Activated T-helper 1 cell treated with anti-CD3 and anti-CD28 coated beads, Interleukin-12 subunit alpha, Interleukin-12 subunit beta, Interleukin-2, Interleukin-4 antibody, amounts not matched to agents 30 ng/mL and 10 ng/mL and 1 ng/mL, durations not matched to agents 14 hours and 24 hours and 36 hours (primary cell): ENCODE measurements around the gene FADS6. TPM values are rescaled to one million over a fixed set of nuclear protein-coding genes. Genes with fewer than 3 reads are reported as not detected.

ENCODE experiments used
- DNase-seq: peaks from one replicate; pipeline ENCODE4 v3.0.0; 2021; ENCODE audit warnings: low spot score
- H3K27ac Mint-ChIP-seq: one replicate; pipeline ENCODE4 v1.8.0; 2021; ENCODE audit warnings: mild to moderate bottlenecking, mixed read lengths
- H3K27me3 Mint-ChIP-seq: one replicate; pipeline ENCODE4 v1.8.0; 2022; ENCODE audit warnings: mild to moderate bottlenecking, moderate library complexity, mixed read lengths; ENCODE audit not compliant: insufficient read depth
- H3K36me3 Mint-ChIP-seq: one replicate; pipeline ENCODE4 v1.8.0; 2021; ENCODE audit warnings: low read depth, mixed read lengths
- H3K4me1 Mint-ChIP-seq: one replicate; pipeline ENCODE4 v1.8.0; 2021; ENCODE audit warnings: low read depth, mixed read lengths
- H3K4me3 Mint-ChIP-seq: one replicate; pipeline ENCODE4 v1.8.0; 2021; ENCODE audit warnings: mild to moderate bottlenecking, moderate library complexity, mixed read lengths
- H3K9me3 Mint-ChIP-seq: one replicate; pipeline ENCODE4 v1.8.0; 2021; ENCODE audit warnings: mixed read lengths
- intact Hi-C: fragments of 100-400 bp; cut with micrococcal nuclease; formaldehyde crosslinking; loops from one replicate; pipeline ENCODE4 v1.15.1; 2024
- total RNA-seq: library from RNA; stranded (reverse); gene quantifications from 2 replicates; pipeline ENCODE4 v1.2.3, GENCODE V29; 2022

Gene FADS6, protein sequence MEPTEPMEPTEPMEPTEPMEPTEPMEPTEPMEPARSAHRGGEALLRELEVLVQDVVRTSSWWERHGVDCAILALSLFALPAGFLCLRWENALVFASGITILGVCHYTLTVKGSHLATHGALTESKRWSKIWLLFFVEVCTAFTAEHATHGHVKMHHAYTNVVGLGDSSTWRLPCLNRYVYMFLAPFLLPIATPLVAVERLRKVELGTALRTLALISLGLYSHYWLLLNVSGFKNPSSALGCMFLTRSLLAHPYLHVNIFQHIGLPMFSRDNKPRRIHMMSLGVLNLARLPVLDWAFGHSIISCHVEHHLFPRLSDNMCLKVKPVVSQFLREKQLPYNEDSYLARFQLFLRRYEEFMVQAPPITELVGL
- not detected in 2 replicates for total RNA-seq

DNA sequence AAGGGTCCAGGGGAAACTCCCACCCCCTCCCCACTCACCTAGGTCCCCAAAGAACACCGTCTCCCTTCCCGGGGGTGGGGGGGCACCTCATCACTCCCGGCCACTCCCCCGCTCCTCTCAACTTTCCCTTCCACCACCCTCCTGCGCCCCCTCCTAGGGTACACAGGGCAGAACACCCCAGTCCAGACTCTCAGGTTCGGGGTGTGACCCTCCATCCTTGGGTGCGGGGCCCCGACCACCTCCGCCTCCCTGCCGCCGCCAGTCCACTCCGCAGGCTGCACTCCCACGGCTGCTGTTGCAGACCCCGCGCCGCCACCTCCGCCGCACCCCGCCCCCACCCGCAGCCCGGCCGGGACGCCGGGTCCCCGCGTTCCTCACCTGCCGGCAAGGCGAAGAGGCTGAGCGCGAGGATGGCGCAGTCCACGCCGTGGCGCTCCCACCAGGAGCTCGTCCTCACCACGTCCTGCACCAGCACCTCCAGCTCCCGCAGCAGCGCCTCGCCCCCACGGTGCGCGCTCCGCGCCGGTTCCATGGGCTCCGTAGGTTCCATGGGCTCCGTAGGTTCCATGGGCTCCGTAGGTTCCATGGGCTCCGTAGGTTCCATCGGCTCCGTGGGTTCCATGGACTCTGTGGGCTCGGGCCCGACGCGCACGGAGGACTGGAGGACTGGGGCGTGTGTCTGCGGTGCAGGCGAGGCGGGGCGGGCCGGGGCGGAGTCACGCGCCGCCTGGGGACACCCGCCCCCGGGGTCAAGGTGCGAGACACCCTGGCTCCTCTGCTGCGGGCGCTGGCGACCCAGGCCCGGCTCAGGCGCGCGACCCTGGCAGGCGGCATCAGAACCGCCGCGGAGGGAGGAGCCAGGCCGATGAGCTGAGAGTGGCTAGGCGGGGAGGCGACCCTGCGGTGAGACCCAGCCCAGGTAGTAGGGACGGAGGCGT, at the start of gene FADS6:
TSS of gene FADS6 (minus strand) at position 660 of the 938 bp plus-strand sequence. CDS start at position 622, 38 bp downstream.
- DNase-seq, result no peak
- H3K9me3 Mint-ChIP-seq, result no peaks in the 10 kb centered on the region
- H3K4me1 Mint-ChIP-seq, result no peaks in the 10 kb centered on the region
- no peak within 1 kb of the TSS for H3K27ac Mint-ChIP-seq
- H3K4me3 Mint-ChIP-seq, result no peak within 1 kb of the TSS
- H3K27me3 Mint-ChIP-seq, result peaks cover 44% of the 10 kb centered on the region
- intact Hi-C loops, result no loop called here
- no peaks in the 10 kb centered on the region for H3K36me3 Mint-ChIP-seq

DNA sequence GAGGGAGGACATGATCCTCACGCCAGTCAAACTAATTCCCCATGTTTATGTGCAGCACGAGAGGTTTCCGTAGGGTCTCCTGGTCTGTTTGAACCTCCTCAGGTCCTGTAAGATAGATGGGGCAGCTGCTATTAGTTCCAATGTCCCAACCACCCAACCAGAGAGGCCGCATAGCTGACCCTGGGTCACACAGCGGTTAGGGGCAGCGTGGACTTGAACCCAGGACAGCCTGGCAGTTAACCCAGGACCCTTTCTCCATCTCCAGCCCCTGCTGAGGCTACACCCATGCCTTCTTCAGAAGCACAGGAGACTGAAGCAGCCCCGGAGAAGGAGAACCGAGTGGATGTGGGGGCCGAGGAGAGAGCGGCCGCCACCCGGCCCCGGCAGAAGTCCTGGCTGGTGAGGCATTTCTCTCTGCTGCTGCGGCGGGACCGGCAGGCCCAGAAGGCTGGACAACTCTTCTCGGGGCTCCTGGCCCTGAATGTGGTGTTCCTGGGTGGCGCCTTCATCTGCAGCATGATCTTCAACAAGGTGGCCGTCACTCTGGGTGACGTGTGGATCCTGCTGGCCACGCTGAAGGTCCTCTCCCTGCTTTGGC, 47.8 kb upstream of the FADS6 start:
- H3K4me3 Mint-ChIP-seq, result no peak overlapping the region
- H3K9me3 Mint-ChIP-seq, result no peaks in the 10 kb centered on the region
- DNase-seq, result no peak
- H3K27me3 Mint-ChIP-seq, result peaks cover 37% of the 10 kb centered on the region
- no peak overlapping the region for H3K27ac Mint-ChIP-seq
- H3K4me1 Mint-ChIP-seq, result no peaks in the 10 kb centered on the region
- intact Hi-C loops, result no loop called here
- no peaks in the 10 kb centered on the region for H3K36me3 Mint-ChIP-seq

DNA sequence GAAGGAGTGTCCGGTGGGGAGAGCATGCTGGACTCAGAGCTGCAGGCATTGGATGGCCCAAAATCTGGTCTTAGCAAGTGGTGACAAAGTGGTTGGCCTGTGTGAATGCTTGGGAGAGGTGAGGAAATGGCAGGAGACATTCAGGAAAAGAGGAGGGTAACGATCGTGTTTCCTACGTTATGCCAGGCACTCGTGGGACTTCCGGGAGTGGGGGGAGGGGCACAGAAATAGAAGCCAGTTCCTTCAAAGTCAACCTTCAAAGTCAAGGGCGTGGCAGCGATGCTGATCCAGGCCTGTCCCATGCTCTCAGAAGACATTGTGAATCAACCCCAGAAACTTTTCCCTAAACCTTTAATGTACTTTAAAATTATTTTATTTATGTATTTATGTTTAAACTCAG, 46.1 kb upstream of the FADS6 start:
- no peaks in the 10 kb centered on the region for H3K9me3 Mint-ChIP-seq

DNA sequence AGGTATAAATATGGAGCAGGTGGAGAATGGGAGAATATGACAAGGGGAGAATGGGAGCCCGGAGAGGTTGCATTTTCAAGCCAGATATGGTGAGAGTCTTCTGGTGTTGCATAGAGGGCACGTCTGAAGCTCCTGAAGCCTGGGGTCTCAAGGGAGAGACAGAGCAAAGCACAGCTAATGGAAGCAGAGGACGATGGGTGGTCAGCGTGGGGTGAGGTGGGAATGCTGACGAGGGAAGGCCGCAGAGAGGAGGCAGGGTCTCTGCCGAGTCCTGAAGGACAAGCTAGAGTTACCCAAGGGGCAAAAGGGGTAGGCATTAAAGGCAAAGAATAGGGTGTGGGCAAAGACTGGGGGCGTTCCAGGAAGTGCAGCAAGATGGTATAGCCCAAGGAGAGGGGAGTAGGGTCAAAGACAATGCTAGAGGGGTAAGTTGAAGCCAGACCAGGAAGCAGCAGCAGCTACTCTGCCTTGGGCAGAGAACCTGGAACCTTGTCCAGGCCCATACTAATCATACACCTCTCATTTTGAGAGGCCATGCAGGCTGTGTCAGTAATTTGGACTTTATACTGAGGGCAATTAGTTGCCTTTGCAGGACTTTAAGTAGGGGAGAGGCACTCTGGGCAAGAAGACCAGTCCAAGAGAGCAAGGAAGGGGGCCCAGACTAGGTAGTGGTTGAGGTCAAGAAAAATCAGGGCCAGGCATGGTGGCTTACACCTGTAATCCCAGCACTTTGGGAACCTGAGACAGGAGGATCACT, 44.9 kb upstream of the FADS6 start:
- intact Hi-C loops, result no loop called here
- H3K4me1 Mint-ChIP-seq, result no peaks in the 10 kb centered on the region
- no peak for DNase-seq
- H3K36me3 Mint-ChIP-seq, result no peaks in the 10 kb centered on the region
- peaks cover 41% of the 10 kb centered on the region for H3K27me3 Mint-ChIP-seq
- no peak overlapping the region for H3K4me3 Mint-ChIP-seq
- no peaks in the 10 kb centered on the region for H3K9me3 Mint-ChIP-seq
- H3K27ac Mint-ChIP-seq, result no peak overlapping the region

More for the DNA sequence above, 46.1 kb upstream of the FADS6 start:
- Mint-ChIP-seq H3K27me3 (peaks cover 34% of the 10 kb centered on the region), H3K4me3 (no peak overlapping the region), H3K36me3 (no peaks in the 10 kb centered on the region), H3K4me1 (no peaks in the 10 kb centered on the region), H3K27ac (no peak overlapping the region)
- no peak for DNase-seq
- intact Hi-C loops, result no loop called here

DNA sequence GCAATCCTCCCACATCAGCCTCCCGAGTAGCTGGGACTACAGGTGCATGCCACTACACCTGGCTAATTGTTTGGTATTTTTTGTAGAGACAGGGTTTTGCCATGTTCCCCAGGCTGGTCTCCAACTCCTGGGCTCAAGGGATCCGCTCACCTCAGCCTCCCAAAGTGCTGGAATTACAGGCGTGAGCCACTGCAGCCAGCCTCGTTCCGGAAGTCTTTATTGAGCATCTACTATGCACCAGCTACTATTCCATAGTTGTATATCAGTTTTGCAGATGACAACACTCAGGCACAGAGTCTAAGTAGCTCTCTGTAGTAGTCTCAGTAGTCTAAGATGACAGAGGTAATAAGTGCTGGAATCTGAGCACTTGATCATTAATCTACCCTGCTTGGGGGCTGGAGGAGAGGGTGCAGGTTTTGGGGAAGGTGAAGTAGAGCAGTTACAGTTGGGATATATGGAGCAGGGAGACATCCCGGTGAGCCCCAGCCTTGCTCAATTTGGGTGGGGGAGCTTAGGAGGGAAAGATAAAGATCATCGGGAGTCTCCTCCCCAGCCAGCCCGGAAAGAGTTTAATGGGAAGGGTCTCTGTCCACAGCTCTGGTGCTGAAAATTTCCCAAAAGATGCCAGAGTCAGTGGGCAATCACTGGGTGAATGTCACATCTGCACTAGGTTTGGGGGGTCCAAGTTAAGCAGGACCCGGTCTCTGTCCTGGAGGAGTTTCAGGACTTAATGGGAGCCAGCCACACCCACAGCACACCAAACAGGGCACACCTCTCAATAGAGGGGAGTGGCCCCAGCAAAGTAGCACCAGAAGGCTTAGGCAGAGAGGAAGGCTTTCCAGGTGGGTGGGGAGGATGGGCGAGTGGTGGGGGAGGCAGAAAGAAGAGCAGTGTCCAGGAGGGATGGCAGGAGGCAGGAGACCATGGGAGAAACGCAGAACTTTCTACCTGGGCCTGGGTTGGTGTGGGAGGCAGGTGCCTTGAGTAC, 43.9 kb upstream of the FADS6 start:
- Mint-ChIP-seq H3K36me3 (no peaks in the 10 kb centered on the region), H3K4me1 (no peaks in the 10 kb centered on the region), H3K9me3 (no peaks in the 10 kb centered on the region), H3K27me3 (peaks cover 49% of the 10 kb centered on the region), H3K4me3 (no peak overlapping the region), H3K27ac (no peak overlapping the region)
- intact Hi-C loops, result no loop called here
- no peak for DNase-seq

DNA sequence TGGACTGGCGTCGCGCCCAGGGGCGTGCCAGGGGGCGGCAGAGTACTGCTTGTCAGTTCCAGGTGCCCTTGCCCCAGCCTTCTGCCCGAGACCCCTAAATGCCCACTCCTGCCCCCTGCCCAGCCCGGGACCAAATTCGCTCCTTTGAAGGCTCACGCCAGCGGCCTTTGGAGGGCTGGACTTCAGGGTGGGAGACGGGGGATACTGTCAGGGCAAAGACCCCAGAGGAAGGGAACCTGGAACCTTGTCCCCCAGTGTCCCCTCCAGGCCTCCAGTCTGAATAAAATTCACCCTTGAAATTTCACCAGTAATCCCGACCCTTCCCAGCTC, 43.0 kb upstream of the FADS6 start:
- Mint-ChIP-seq H3K27me3 (peaks cover 51% of the 10 kb centered on the region), H3K36me3 (no peaks in the 10 kb centered on the region), H3K27ac (no peak overlapping the region), H3K4me1 (no peaks in the 10 kb centered on the region), H3K4me3 (no peak overlapping the region), H3K9me3 (no peaks in the 10 kb centered on the region)
- intact Hi-C loops, result no loop called here
- no peak for DNase-seq

DNA sequence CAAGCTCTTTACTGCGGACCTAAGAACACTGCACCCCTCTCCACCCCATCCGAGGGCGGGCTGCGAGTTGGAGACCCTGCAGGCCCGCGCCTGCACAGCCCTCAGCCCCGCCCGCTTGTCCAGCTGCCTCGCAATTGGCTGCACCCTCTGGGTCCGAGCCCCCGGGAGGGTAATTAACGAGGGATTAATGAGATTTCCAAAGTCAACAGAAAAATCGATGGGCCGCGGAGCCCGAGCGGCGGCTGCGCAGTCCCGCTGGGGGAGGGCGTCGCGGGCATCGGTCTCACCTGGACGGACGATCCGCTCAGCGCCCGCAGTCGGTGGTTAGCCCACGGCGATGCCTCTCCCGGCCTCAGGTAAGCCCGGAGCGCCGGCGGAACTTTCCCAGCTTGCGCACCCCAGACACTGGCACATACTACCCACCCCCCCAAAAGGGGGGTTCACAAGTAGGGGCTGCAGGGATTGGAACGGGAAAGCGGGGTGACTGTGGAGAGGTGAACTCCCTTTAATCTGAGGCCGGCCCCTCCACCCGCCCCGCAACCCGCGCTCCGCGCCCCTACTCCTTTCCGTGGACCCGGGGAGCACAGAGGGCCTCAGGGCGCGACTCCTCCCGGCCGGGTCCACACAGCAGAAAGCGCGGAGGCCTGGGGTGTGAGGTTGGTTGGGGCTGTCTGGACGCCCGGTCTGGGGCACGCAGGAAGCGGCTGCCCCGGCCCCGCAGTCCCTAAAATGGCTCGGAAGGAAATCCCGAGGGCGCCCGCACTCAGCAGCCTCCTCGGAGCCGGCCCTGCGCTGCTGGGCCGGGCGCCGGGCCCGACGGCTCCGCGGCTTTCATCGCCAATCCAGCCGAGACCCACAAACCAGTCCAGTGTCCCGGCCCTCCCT, 42.4 kb upstream of the FADS6 start, which contains the start of gene OTOP3:
TSS of gene OTOP3 (plus strand) at position 314 of the 885 bp plus-strand sequence. CDS start at position 338, 24 bp downstream.
- Mint-ChIP-seq H3K36me3 (no peaks in the 10 kb centered on the region), H3K4me1 (no peaks in the 10 kb centered on the region), H3K4me3 (no peak within 1 kb of the TSS), H3K27me3 (peaks cover 57% of the 10 kb centered on the region), H3K9me3 (no peaks in the 10 kb centered on the region), H3K27ac (no peak within 1 kb of the TSS)
- intact Hi-C loops, result no loop called here
- no peak for DNase-seq

DNA sequence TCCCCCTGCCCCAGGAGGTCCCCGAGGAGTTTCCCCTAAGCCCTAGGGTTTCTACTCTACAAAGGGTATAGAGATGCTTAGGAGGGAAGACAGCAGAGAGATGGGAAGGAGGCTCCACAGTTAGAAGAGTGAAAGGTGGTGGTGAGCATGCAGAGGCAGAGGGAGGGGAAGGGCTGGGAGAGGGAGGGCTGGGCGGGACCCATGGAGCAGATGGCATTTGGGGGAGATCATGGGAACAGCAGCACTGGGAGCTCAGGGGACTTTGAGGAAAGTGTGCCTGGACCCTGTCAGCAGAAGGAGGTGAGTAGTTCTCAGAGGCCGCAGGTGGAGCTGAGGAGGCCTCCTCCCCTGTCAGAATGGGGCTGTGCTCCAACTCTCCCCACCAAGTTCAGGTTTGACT, 41.6 kb upstream of the FADS6 start:
- intact Hi-C loops, result no loop called here
- no peak for DNase-seq

DNA sequence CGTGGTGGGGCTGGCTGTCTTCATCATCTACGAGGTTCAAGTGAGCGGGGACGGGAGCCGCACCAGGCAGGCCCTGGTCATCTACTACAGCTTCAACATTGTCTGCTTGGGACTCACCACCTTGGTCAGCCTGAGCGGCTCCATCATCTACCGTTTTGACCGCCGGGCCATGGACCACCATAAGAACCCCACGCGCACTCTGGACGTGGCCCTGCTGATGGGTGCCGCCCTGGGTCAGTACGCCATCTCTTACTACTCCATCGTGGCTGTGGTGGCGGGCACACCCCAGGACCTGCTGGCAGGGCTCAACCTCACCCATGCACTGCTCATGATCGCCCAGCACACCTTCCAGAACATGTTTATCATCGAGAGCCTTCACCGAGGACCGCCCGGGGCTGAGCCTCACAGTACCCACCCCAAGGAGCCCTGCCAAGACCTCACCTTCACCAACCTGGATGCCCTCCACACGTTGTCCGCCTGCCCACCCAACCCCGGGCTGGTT, 37.2 kb upstream of the FADS6 start:
- H3K4me3 Mint-ChIP-seq, result no peak overlapping the region
- H3K36me3 Mint-ChIP-seq, result no peaks in the 10 kb centered on the region
- H3K27me3 Mint-ChIP-seq, result peaks cover 60% of the 10 kb centered on the region
- H3K27ac Mint-ChIP-seq, result no peak overlapping the region
- intact Hi-C loops, result no loop called here
- no peak for DNase-seq
- no peaks in the 10 kb centered on the region for H3K9me3 Mint-ChIP-seq
- H3K4me1 Mint-ChIP-seq, result no peaks in the 10 kb centered on the region

More for the DNA sequence above, 41.6 kb upstream of the FADS6 start:
- no peak overlapping the region for H3K4me3 Mint-ChIP-seq
- H3K36me3 Mint-ChIP-seq, result no peaks in the 10 kb centered on the region
- no peaks in the 10 kb centered on the region for H3K9me3 Mint-ChIP-seq
- H3K27me3 Mint-ChIP-seq, result peaks cover 63% of the 10 kb centered on the region
- no peaks in the 10 kb centered on the region for H3K4me1 Mint-ChIP-seq
- no peak overlapping the region for H3K27ac Mint-ChIP-seq

DNA sequence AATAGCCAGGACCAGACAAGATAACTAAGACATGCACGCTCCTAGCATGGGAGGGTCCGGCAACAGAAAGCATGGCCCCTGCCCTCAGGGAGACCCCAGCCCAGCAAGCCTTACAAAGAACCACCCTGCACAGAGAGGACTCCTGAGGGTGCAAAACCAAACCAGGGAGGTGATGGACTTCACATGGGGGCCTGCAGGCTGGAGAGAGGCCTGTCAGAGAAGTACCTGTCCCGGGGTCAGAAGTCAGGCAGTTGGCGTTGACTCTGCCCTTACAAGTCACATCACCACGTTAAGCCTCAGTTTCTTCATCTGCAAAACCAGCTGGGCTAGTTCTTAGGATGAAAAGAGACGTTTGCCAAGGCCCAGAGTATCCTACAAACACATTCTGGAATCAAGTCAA, 35.4 kb upstream of the FADS6 start:
- H3K27me3 Mint-ChIP-seq, result peaks cover 66% of the 10 kb centered on the region
- H3K27ac Mint-ChIP-seq, result no peak overlapping the region
- no peaks in the 10 kb centered on the region for H3K9me3 Mint-ChIP-seq
- intact Hi-C loops, result no loop called here
- no peaks in the 10 kb centered on the region for H3K4me1 Mint-ChIP-seq
- H3K36me3 Mint-ChIP-seq, result no peaks in the 10 kb centered on the region
- no peak overlapping the region for H3K4me3 Mint-ChIP-seq
- DNase-seq, result no peak

DNA sequence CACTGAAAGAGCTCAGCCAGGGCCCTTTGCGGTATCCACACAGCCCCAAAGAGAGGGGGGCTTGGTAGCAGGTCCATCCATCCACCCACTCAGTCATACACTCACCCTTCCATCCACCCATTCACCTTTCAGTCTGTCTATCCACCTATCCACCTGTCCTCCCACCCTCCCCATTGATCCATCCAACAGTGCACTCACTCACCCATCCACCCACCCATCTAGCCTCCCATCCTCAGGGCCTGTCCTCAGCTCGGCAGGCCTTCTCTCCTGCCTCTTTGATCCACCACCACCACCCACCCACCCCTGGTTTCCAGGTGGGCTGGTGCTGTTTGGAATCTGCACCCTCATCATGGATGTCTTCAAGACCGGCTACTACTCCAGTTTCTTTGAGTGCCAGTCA, 31.8 kb upstream of the FADS6 start:
- intact Hi-C loops, result no loop called here

More for the DNA sequence above, 31.8 kb upstream of the FADS6 start:
- Mint-ChIP-seq H3K27me3 (peaks cover 54% of the 10 kb centered on the region), H3K4me3 (no peak overlapping the region), H3K36me3 (no peaks in the 10 kb centered on the region), H3K27ac (no peak overlapping the region), H3K4me1 (no peaks in the 10 kb centered on the region), H3K9me3 (no peaks in the 10 kb centered on the region)
- DNase-seq, result no peak
